Measurements from ENCODE around the gene DNM3. TPM values are rescaled to one million over a fixed set of nuclear protein-coding genes. Genes with fewer than 3 reads are reported as not detected.
"Not testable (repeated sequence)": the region's sequence is repeated elsewhere in the genome, so short reads cannot be mapped to it uniquely, and the experiment has no call there.

Gene DNM3
- polyA plus RNA-seq, 1 of the 3 experiments (the other 2 are of a cell fraction), result 0.43 TPM

GRCh38 chr1:172054172-172054571, 212.9 kb downstream of the DNM3 start:
- Histone ChIP-seq H3K9me2 (no peaks in the 10 kb centered on the region), H3K36me3 (replicated peaks in 1 of 2; ENCODE audit: control insufficient read depth in 1 of 2, insufficient read depth in 2 of 2, low read length in 1 of 2) (no peaks in the 10 kb centered on the region), H3K9me3 (no peaks in the 10 kb centered on the region), H3K4me3 (ENCODE audit: low read depth in 2 of 2, low read length in 1 of 2) (no peak overlapping the region), H2AFZ (ENCODE audit: low read depth) (no peak overlapping the region), H3F3A (replicated peaks; ENCODE audit: insufficient read depth) (no peaks in the 10 kb centered on the region), H4K20me1 (ENCODE audit: insufficient read depth) (no peaks in the 10 kb centered on the region), H3K9ac (no peak overlapping the region), H3K27ac (ENCODE audit: low read depth in 2 of 2, low read length in 1 of 2) (no peak overlapping the region), H3K27me3 (ENCODE audit: insufficient read depth) (no peaks in the 10 kb centered on the region), H3K79me2 (ENCODE audit: insufficient read depth) (no peaks in the 10 kb centered on the region), H3K4me2 (no peak overlapping the region), H3K4me1 (ENCODE audit: control insufficient read depth in 1 of 2, insufficient read depth in 2 of 2, low read depth in 1 of 2, low read length in 1 of 2) (no peaks in the 10 kb centered on the region; a peak in 1 of 4 replicates)
- TF ChIP-seq NFIC (IDR thresholded peaks at IDR 0.05; ENCODE audit: borderline replicate concordance) (peak; percentile 47), TAF1 (IDR thresholded peaks at IDR 0.05; ENCODE audit: borderline replicate concordance, low read depth, low read length) (no peak), MXI1 (IDR thresholded peaks at IDR 0.05; ENCODE audit: low read depth, low read length) (no peak), FOXJ3 (CRISPR knock-in tag; IDR thresholded peaks at IDR 0.05) (no peak), IRF3 (IDR thresholded peaks at IDR 0.05; ENCODE audit: low read depth, low read length) (no peak), EP300 (IDR thresholded peaks at IDR 0.05; ENCODE audit: borderline replicate concordance in 1 of 2, low read depth in 1 of 2, low read length in 1 of 2) (no peak)
- DNase-seq, result peak; percentile 26
- ChIA-PET CTCF (interaction anchor here (1.4 to 1.7 kb wide), 2 partner anchors 11 to 52 kb away, joined by 4 read pairs; no protein-coding TSS in a partner anchor), POLR2A (no interaction called here)
- WGBS (ENCODE audit: low lambda C conversion rate), result 50% methylated on average over 1 of the region's 1 CpG

- POLR2A ChIA-PET; H3K27me3 ChIP-seq (ENCODE audit: insufficient read depth); H3K4me2 ChIP-seq; H3K36me3 ChIP-seq (replicated peaks in 1 of 2; ENCODE audit: control insufficient read depth in 1 of 2, insufficient read depth in 2 of 2, low read length in 1 of 2); H3K9ac ChIP-seq; H3K4me1 ChIP-seq (ENCODE audit: control insufficient read depth in 1 of 2, insufficient read depth in 2 of 2, low read depth in 1 of 2, low read length in 1 of 2); H3K27ac ChIP-seq (ENCODE audit: low read depth in 2 of 2, low read length in 1 of 2); H4K20me1 ChIP-seq (ENCODE audit: insufficient read depth); H3K9me2 ChIP-seq; H3F3A ChIP-seq (replicated peaks; ENCODE audit: insufficient read depth); DNase-seq; H3K9me3 ChIP-seq; H3K4me3 ChIP-seq (ENCODE audit: low read depth in 2 of 2, low read length in 1 of 2); H2AFZ ChIP-seq (ENCODE audit: low read depth); CTCF ChIA-PET; H3K79me2 ChIP-seq (ENCODE audit: insufficient read depth): not testable (repeated sequence)
- WGBS (ENCODE audit: low lambda C conversion rate), result 94% methylated on average over 13 of the region's 23 CpGs
Measured at GRCh38 chr1:172055816-172056419, 214.6 kb downstream of the DNM3 start.

GRCh38 chr1:172068334-172068733, 227.0 kb downstream of the DNM3 start:
- Histone ChIP-seq H3F3A (replicated peaks; ENCODE audit: insufficient read depth) (no peaks in the 10 kb centered on the region), H3K4me1 (ENCODE audit: control insufficient read depth in 1 of 2, insufficient read depth in 2 of 2, low read depth in 1 of 2, low read length in 1 of 2) (no peaks in the 10 kb centered on the region), H3K27ac (ENCODE audit: low read depth in 2 of 2, low read length in 1 of 2) (no peak overlapping the region), H4K20me1 (ENCODE audit: insufficient read depth) (no peaks in the 10 kb centered on the region), H3K4me2 (no peak overlapping the region), H3K4me3 (ENCODE audit: low read depth in 2 of 2, low read length in 1 of 2) (no peak overlapping the region), H2AFZ (ENCODE audit: low read depth) (no peak overlapping the region), H3K9me3 (no peaks in the 10 kb centered on the region), H3K79me2 (ENCODE audit: insufficient read depth) (no peaks in the 10 kb centered on the region), H3K9ac (no peak overlapping the region), H3K27me3 (ENCODE audit: insufficient read depth) (no peaks in the 10 kb centered on the region), H3K9me2 (no peaks in the 10 kb centered on the region), H3K36me3 (replicated peaks in 1 of 2; ENCODE audit: control insufficient read depth in 1 of 2, insufficient read depth in 2 of 2, low read length in 1 of 2) (no peaks in the 10 kb centered on the region)
- TF ChIP-seq IRF3 (IDR thresholded peaks at IDR 0.05; ENCODE audit: low read depth, low read length) (no peak), JUND (IDR thresholded peaks at IDR 0.05) (no peak), MEF2A (IDR thresholded peaks at IDR 0.05; ENCODE audit: borderline replicate concordance, low read depth) (no peak), SIN3A (IDR thresholded peaks at IDR 0.05; ENCODE audit: borderline replicate concordance, low read depth, low read length) (no peak), ELF1 (IDR thresholded peaks at IDR 0.05) (no peak), SMC3 (IDR thresholded peaks at IDR 0.05; ENCODE audit: low read depth, low read length) (no peak)
- POLR2A ChIA-PET, result no interaction called here
- DNase-seq, result no peak
- CTCF ChIA-PET, result no interaction called here
- WGBS (ENCODE audit: low lambda C conversion rate), result 96% methylated on average over 3 of the region's 3 CpGs
